ENCODE data around the gene CLCN1.
A peak's percentile ranks its signal among the peaks of the same experiment; 100 is the strongest.

The CLCN1 gene

GRCh38 chr7:143315776-143316175 is at the start of gene CLCN1:
TSS of gene CLCN1 (plus strand) at chr7:143316111. CDS start at chr7:143316213, 102 bp downstream.
- peaks cover 15% of the 10 kb centered on the region for H3K4me1 ChIP-seq
- H3K27me3 ChIP-seq: no peaks in the 10 kb centered on the region
- no peaks in the 10 kb centered on the region for H4K20me1 ChIP-seq
- H3K27ac ChIP-seq: no peak within 1 kb of the TSS
- no peak within 1 kb of the TSS for H3K9ac ChIP-seq
- no peak within 1 kb of the TSS for H3K4me2 ChIP-seq
- no peak within 1 kb of the TSS for H3K4me3 ChIP-seq
- TF ChIP-seq Cebpa-rat (IDR thresholded peaks at IDR 0.05): no peak
- H3K36me3 ChIP-seq: 0 out of 2 replicates have a peak, but pooled peaks cover 5% of the 10 kb centered on the region
- H3K9me3 ChIP-seq: 0 out of 2 replicates have a peak, but pooled peaks cover 6% of the 10 kb centered on the region

DNA sequence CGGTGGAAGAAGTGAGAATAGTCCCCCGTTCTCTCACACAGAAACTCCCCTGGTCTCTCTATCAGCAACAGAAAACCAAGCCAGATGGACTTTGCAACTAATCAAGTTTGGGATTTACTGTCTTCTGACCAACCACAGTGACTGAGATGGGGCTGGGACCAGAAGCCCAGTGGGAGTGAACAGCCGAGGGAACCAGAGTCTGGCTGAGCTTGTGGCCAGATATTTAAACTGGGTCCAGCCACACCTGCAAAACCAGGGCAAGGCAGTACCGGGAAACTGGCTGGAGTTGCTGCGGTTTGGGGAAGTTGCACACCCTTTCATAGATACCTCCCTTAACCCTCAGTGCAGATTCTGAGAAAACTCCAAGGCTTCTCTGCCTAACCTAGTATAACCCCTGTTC is 46.7 kb upstream of the CLCN1 start:
- peak overlapping the region; percentile 53 for H3K4me2 ChIP-seq
- TF ChIP-seq Cebpa-rat (IDR thresholded peaks at IDR 0.05): no peak
- peaks cover 53% of the 10 kb centered on the region for H3K36me3 ChIP-seq
- H4K20me1 ChIP-seq: no peaks in the 10 kb centered on the region
- H3K9me3 ChIP-seq: peaks cover 3% of the 10 kb centered on the region; the same call in 1 of the 2 replicates
- H3K27ac ChIP-seq: peak overlapping the region; percentile 57
- H3K27me3 ChIP-seq: no peaks in the 10 kb centered on the region
- peaks cover 45% of the 10 kb centered on the region for H3K4me1 ChIP-seq
- no peak overlapping the region for H3K4me3 ChIP-seq
- no peak overlapping the region for H3K9ac ChIP-seq

GRCh38 chr7:143271240-143271639 is 44.7 kb upstream of the CLCN1 start:
- H3K4me2 ChIP-seq: no peak overlapping the region
- H3K4me3 ChIP-seq: no peak overlapping the region
- TF ChIP-seq Cebpa-rat (IDR thresholded peaks at IDR 0.05): no peak
- H3K27me3 ChIP-seq: no peaks in the 10 kb centered on the region
- H4K20me1 ChIP-seq: no peaks in the 10 kb centered on the region
- no peak overlapping the region for H3K9ac ChIP-seq
- H3K9me3 ChIP-seq: peaks cover 3% of the 10 kb centered on the region; the same call in 1 of the 2 replicates
- peaks cover 44% of the 10 kb centered on the region for H3K36me3 ChIP-seq
- peaks cover 33% of the 10 kb centered on the region for H3K4me1 ChIP-seq
- no peak overlapping the region for H3K27ac ChIP-seq

- H3K9me3 ChIP-seq: peaks cover 3% of the 10 kb centered on the region; the same call in 1 of the 2 replicates
- no peak for TF ChIP-seq Cebpa-rat (IDR thresholded peaks at IDR 0.05)
- H3K27me3 ChIP-seq: no peaks in the 10 kb centered on the region
- no peak overlapping the region for H3K4me3 ChIP-seq
- H3K36me3 ChIP-seq: peaks cover 28% of the 10 kb centered on the region
- H3K4me2 ChIP-seq: no peak overlapping the region
- H3K4me1 ChIP-seq: peaks cover 19% of the 10 kb centered on the region
- H3K9ac ChIP-seq: no peak overlapping the region
- no peaks in the 10 kb centered on the region for H4K20me1 ChIP-seq
- no peak overlapping the region for H3K27ac ChIP-seq
Observed at GRCh38 chr7:143272871-143273270, 43.0 kb upstream of the CLCN1 start.

DNA sequence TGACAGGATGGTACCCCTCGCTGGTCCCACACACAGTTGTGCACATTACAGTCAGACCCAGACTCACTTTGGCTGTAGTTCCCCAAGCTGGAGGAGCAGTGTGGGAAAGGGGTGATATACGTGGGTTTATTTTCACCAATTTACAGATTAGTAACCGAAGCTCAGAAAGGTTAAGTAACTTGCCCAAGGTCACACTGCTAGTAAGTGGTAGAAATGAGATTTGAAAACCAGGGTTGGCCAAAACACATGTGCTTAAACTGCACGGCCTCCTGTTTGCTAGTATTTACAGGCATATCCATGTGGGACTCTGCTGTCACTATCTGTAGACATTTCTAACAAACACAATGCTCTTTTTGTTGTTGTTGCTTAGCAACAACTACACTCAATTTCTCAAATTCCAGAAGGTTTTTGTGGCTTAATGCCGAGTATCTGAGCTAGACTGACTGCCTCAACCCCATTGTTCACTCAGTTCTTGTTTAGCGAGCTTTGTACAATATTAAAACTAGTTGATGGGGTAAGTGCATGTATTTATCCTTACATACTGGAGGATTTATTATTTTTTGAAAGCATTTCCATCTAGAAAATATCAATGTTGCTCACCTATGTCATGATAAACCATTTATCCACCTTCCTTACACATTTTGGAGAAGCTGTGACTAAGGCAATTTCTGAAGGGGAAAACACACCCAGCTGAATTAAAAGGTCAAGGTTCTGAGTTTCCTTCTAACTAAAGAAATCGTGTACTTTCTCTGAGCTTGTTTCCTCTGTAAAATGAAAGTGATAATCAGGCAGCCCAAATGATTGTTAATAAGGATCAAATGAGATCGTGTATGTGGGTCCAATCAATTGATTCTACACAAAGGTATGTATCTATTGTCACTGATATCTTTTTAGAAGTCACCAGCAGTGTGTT is 36.5 kb upstream of the CLCN1 start:
- no peak overlapping the region for H3K27ac ChIP-seq
- H3K4me3 ChIP-seq: no peak overlapping the region
- H3K4me1 ChIP-seq: peaks cover 6% of the 10 kb centered on the region
- H3K36me3 ChIP-seq: no peaks in the 10 kb centered on the region
- TF ChIP-seq Cebpa-rat (IDR thresholded peaks at IDR 0.05): no peak
- H4K20me1 ChIP-seq: no peaks in the 10 kb centered on the region
- no peaks in the 10 kb centered on the region for H3K27me3 ChIP-seq
- H3K4me2 ChIP-seq: no peak overlapping the region
- H3K9ac ChIP-seq: no peak overlapping the region
- H3K9me3 ChIP-seq: no peaks in the 10 kb centered on the region

GRCh38 chr7:143280160-143280559 is 35.8 kb upstream of the CLCN1 start:
- Histone ChIP-seq H3K36me3 (no peaks in the 10 kb centered on the region), H3K27me3 (no peaks in the 10 kb centered on the region), H4K20me1 (no peaks in the 10 kb centered on the region), H3K27ac (no peak overlapping the region), H3K4me2 (no peak overlapping the region), H3K9ac (no peak overlapping the region), H3K9me3 (no peaks in the 10 kb centered on the region), H3K4me3 (no peak overlapping the region), H3K4me1 (peaks cover 6% of the 10 kb centered on the region)
- no peak for TF ChIP-seq Cebpa-rat (IDR thresholded peaks at IDR 0.05)

GRCh38 chr7:143280566-143280965 is 35.3 kb upstream of the CLCN1 start:
- Histone ChIP-seq H3K36me3 (no peaks in the 10 kb centered on the region), H3K4me3 (no peak overlapping the region), H3K27ac (no peak overlapping the region), H3K27me3 (no peaks in the 10 kb centered on the region), H3K9me3 (no peaks in the 10 kb centered on the region), H3K4me2 (no peak overlapping the region), H3K9ac (no peak overlapping the region), H4K20me1 (no peaks in the 10 kb centered on the region), H3K4me1 (peaks cover 6% of the 10 kb centered on the region)
- no peak for TF ChIP-seq Cebpa-rat (IDR thresholded peaks at IDR 0.05)

GRCh38 chr7:143281529-143281928 is 34.4 kb upstream of the CLCN1 start:
- Histone ChIP-seq H3K4me3 (no peak overlapping the region), H3K9me3 (no peaks in the 10 kb centered on the region), H3K36me3 (no peaks in the 10 kb centered on the region), H4K20me1 (no peaks in the 10 kb centered on the region), H3K27me3 (no peaks in the 10 kb centered on the region), H3K4me2 (no peak overlapping the region), H3K9ac (no peak overlapping the region), H3K27ac (no peak overlapping the region), H3K4me1 (peaks cover 6% of the 10 kb centered on the region)
- TF ChIP-seq Cebpa-rat (IDR thresholded peaks at IDR 0.05): no peak

- Histone ChIP-seq H3K36me3 (no peaks in the 10 kb centered on the region), H3K4me2 (no peak overlapping the region), H3K27ac (no peak overlapping the region), H3K9ac (no peak overlapping the region), H3K4me3 (no peak overlapping the region), H3K4me1 (peaks cover 6% of the 10 kb centered on the region), H3K27me3 (no peaks in the 10 kb centered on the region), H4K20me1 (no peaks in the 10 kb centered on the region), H3K9me3 (peaks cover under 1% of the 10 kb centered on the region; the same call in 1 of the 2 replicates)
- no peak for TF ChIP-seq Cebpa-rat (IDR thresholded peaks at IDR 0.05)
Observed at GRCh38 chr7:143282124-143282523, 33.8 kb upstream of the CLCN1 start.

DNA sequence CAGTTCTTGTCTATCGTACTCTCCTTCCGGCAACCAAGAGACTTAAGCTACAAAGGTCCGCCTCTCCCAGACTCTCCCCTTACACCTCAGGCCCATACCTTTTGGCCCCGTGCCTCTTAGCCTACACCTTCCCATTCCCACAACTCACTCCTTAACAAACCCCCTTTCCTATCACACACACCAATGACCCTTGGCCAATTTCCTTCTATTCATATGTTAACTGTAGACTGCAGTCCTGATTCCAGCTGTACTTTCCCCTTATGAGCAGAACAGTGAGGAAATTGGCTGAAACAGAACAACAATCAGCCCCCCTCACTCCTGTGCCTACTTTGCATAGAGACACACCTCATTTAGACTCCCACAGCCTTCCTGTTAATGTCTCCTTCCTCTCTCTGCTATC is 32.5 kb upstream of the CLCN1 start:
- Histone ChIP-seq H3K36me3 (no peaks in the 10 kb centered on the region), H3K4me3 (no peak overlapping the region), H3K9me3 (peaks cover 8% of the 10 kb centered on the region; the same call in 1 of the 2 replicates), H3K4me1 (peaks cover 13% of the 10 kb centered on the region), H3K4me2 (no peak overlapping the region), H4K20me1 (no peaks in the 10 kb centered on the region), H3K27me3 (no peaks in the 10 kb centered on the region), H3K27ac (no peak overlapping the region), H3K9ac (no peak overlapping the region)
- no peak for TF ChIP-seq Cebpa-rat (IDR thresholded peaks at IDR 0.05)
